OCI-LY7 (cell line): ENCODE data around the gene SH3RF3. TPM values are rescaled to one million over a fixed set of nuclear protein-coding genes. Genes with fewer than 3 reads are reported as not detected.

Source experiments
- BruUV-seq: library from RNA; stranded (reverse); fragments of 400-500 nt; replicated peaks from 2 replicates; lab custom pipeline; 2021; lab: Mats Ljungman, UMichigan
- CTCF ChIA-PET: fragments of 300-600 bp; sonication (Branson Sonifier 250); formaldehyde crosslinking; loops from one replicate; lab custom pipeline; 2022; ENCODE audit warnings: antibody characterized with exemption; ENCODE audit not compliant: unreplicated experiment; lab: Charles Lee
- POLR2A ChIA-PET: fragments of 300-600 bp; sonication (Branson Sonifier 250); formaldehyde crosslinking; loops from one replicate; lab custom pipeline; 2022; ENCODE audit warnings: antibody characterized with exemption; lab: Charles Lee
- DNase-seq: peaks from one replicate; pipeline ENCODE4 v3.0.0-alpha.2; 2015; ENCODE audit warnings: low spot score
- H2AFZ ChIP-seq: fragments of 200-600 bp; sonication (generic), shearing (Covaris generic); 2 replicates; pipeline ENCODE4 v1.6.1; 2014; ENCODE audit warnings: mild to moderate bottlenecking, antibody characterized with exemption, low read length, moderate library complexity
- H3K27ac ChIP-seq: fragments of 200-600 bp; sonication (generic); 2 replicates; pipeline ENCODE4 v1.5.1; 2014; ENCODE audit warnings: mixed run types, low read depth, mild to moderate bottlenecking, moderate library complexity, low read length, inconsistent platforms; ENCODE audit not compliant: poor library complexity, severe bottlenecking
- H3K36me3 ChIP-seq: fragments of 200-600 bp; sonication (generic); 2 replicates; pipeline ENCODE4 v1.6.1; 2014; ENCODE audit warnings: mild to moderate bottlenecking, antibody characterized with exemption, low read length, moderate library complexity, mixed read lengths; ENCODE audit not compliant: insufficient read depth
- H3K4me1 ChIP-seq: fragments of 200-600 bp; sonication (generic); 2 replicates; pipeline ENCODE4 v1.5.1; 2014; ENCODE audit warnings: mild to moderate bottlenecking, low read length; ENCODE audit not compliant: insufficient read depth, poor library complexity, severe bottlenecking
- H3K4me2 ChIP-seq: fragments of 200-600 bp; sonication (generic); 2 replicates; pipeline ENCODE4 v1.6.1; 2014; ENCODE audit warnings: mild to moderate bottlenecking, low read length
- H3K4me3 ChIP-seq: fragments of 200-600 bp; sonication (generic); 2 replicates; pipeline ENCODE4 v1.5.1; 2014; ENCODE audit warnings: mild to moderate bottlenecking, low read depth, low read length; ENCODE audit not compliant: poor library complexity, severe bottlenecking
- H3K79me2 ChIP-seq: fragments of 200-600 bp; sonication (generic); 2 replicates; pipeline ENCODE4 v1.6.1; 2016; ENCODE audit warnings: low read depth, mild to moderate bottlenecking, low read length, moderate library complexity, mixed read lengths; ENCODE audit not compliant: insufficient read depth
- H3K9me2 ChIP-seq: fragments of 200-600 bp; sonication (generic); 2 replicates; pipeline ENCODE4 v1.6.1; 2016; ENCODE audit warnings: mild to moderate bottlenecking, low read length, mixed read lengths; ENCODE audit not compliant: insufficient read depth
- H3K9me3 ChIP-seq: fragments of 200-600 bp; sonication (generic); 2 replicates; pipeline ENCODE4 v1.6.1; 2014; ENCODE audit warnings: mild to moderate bottlenecking, mixed run types, low read length, mixed read lengths
- H4K20me1 ChIP-seq: fragments of 200-600 bp; sonication (generic); 2 replicates; pipeline ENCODE4 v1.6.1; 2014; ENCODE audit warnings: mild to moderate bottlenecking, antibody characterized with exemption, low read length, moderate library complexity, mixed read lengths; ENCODE audit not compliant: insufficient read depth
- CTCF ChIP-seq: fragments of 200-600 bp; sonication (generic); conservative IDR thresholded peaks from 2 replicates; pipeline ENCODE4 v1.5.1; 2014; ENCODE audit warnings: mild to moderate bottlenecking, antibody characterized with exemption, low read length, moderate library complexity, mixed read lengths
- EZH2phosphoT487 ChIP-seq: fragments of 200-600 bp; sonication (generic); IDR thresholded peaks from 2 replicates; pipeline ENCODE4 v1.6.1; 2018; ENCODE audit warnings: low read depth, borderline replicate concordance, mild to moderate bottlenecking, mixed run types, antibody characterized with exemption, low read length, moderate library complexity, mixed read lengths
- intact Hi-C: fragments of 100-400 bp; cut with micrococcal nuclease; formaldehyde crosslinking; loops from one replicate; pipeline ENCODE4 v1.10.0; 2022; ENCODE audit not compliant: unreplicated experiment
- total RNA-seq, 2 experiments: library from RNA; depleted of rRNA in 1 of 2; stranded (reverse); fragments of >200 nt in 1 of 2; shearing (Covaris generic) in 1 of 2; gene quantifications; 2 replicates each; pipeline ENCODE4 v1.2.3, GENCODE V29; 2014 to 2022

Gene SH3RF3
- total RNA-seq, 2 experiments from 2014 or later = not detected

GRCh38 chr2:109333414-109334210 lies 204.6 kb downstream of the SH3RF3 start:
- Histone ChIP-seq H4K20me1 (no peaks in the 10 kb centered on the region), H3K4me1 (no peaks in the 10 kb centered on the region), H3K79me2 (no peaks in the 10 kb centered on the region), H3K27ac (no peak overlapping the region), H3K9me2 (no peaks in the 10 kb centered on the region), H3K36me3 (no peaks in the 10 kb centered on the region), H3K4me2 (no peak overlapping the region), H3K9me3 (no peaks in the 10 kb centered on the region), H3K4me3 (no peak overlapping the region), H2AFZ (no peak overlapping the region)
- no peak for DNase-seq
- intact Hi-C loops = no loop called here
- ChIA-PET CTCF (no interaction called here), POLR2A (no interaction called here)
- TF ChIP-seq CTCF = no peak
- TF ChIP-seq EZH2phosphoT487 = no peak
- no TSS peak for BruUV-seq

GRCh38 chr2:109335631-109336176 lies 206.7 kb downstream of the SH3RF3 start:
- Histone ChIP-seq H3K9me3 (no peaks in the 10 kb centered on the region), H3K36me3 (no peaks in the 10 kb centered on the region), H3K9me2 (no peaks in the 10 kb centered on the region), H3K79me2 (no peaks in the 10 kb centered on the region), H3K4me2 (no peak overlapping the region), H3K4me1 (no peaks in the 10 kb centered on the region), H4K20me1 (no peaks in the 10 kb centered on the region), H2AFZ (no peak overlapping the region), H3K4me3 (no peak overlapping the region), H3K27ac (no peak overlapping the region)
- no peak for TF ChIP-seq EZH2phosphoT487
- TF ChIP-seq CTCF = no peak
- ChIA-PET CTCF (no interaction called here), POLR2A (no interaction called here)
- no peak for DNase-seq
- no TSS peak for BruUV-seq
- intact Hi-C loops = no loop called here

GRCh38 chr2:109336296-109336695 lies 207.3 kb downstream of the SH3RF3 start:
- no peak overlapping the region for H3K27ac ChIP-seq
- H2AFZ ChIP-seq = no peak overlapping the region
- ChIA-PET POLR2A (no interaction called here), CTCF (no interaction called here)
- intact Hi-C loops = no loop called here
- H3K4me3 ChIP-seq = no peak overlapping the region
- H3K36me3 ChIP-seq = no peaks in the 10 kb centered on the region
- H3K4me2 ChIP-seq = no peak overlapping the region
- no peaks in the 10 kb centered on the region for H4K20me1 ChIP-seq
- no peaks in the 10 kb centered on the region for H3K79me2 ChIP-seq
- H3K9me3 ChIP-seq = no peaks in the 10 kb centered on the region
- no peak for DNase-seq
- no TSS peak for BruUV-seq
- TF ChIP-seq EZH2phosphoT487 (no peak), CTCF (no peak)
- H3K9me2 ChIP-seq = no peaks in the 10 kb centered on the region
- H3K4me1 ChIP-seq = no peaks in the 10 kb centered on the region
